GM12878 (cell line): ENCODE data around the gene TRPC1. TPM values are rescaled to one million over a fixed set of nuclear protein-coding genes. Genes with fewer than 3 reads are reported as not detected.

Experiments
- ATAC-seq: fragments of 200-7000 bp; cut with Tn5 transposase; 3 replicates; pipeline ENCODE4 v1.9.1; 2020; ENCODE audit warnings: mild to moderate bottlenecking, moderate library complexity
- BruUV-seq: library from RNA; stranded (reverse); fragments of 400-500 nt; replicated peaks from 2 replicates; lab custom pipeline; 2021; lab: Mats Ljungman, UMichigan
- CTCF ChIA-PET: fragments of 300-600 bp; sonication (Branson Sonifier 250); formaldehyde crosslinking; extraction: SDS; loops from one replicate; lab custom pipeline; 2021; ENCODE audit warnings: inconsistent platforms; lab: Yijun Ruan, JAX
- POLR2A ChIA-PET: fragments of 350-600 bp; formaldehyde crosslinking; extraction: SDS; loops from one replicate; lab custom pipeline; 2021; ENCODE audit warnings: inconsistent platforms; lab: Charles Lee
- RAD21 ChIA-PET: fragments of 300-600 bp; sonication (Branson Sonifier 250); formaldehyde crosslinking; loops from one replicate; lab custom pipeline; 2023; ENCODE audit warnings: antibody characterized with exemption; ENCODE audit not compliant: unreplicated experiment; lab: Charles Lee
- SMC1A ChIA-PET: fragments of 300-600 bp; sonication (Branson Sonifier 250); formaldehyde crosslinking; loops from one replicate; lab custom pipeline; 2023; ENCODE audit not compliant: unreplicated experiment, uncharacterized antibody; lab: Charles Lee
- DNase-seq: peaks from one replicate; pipeline ENCODE4 v3.0.0-alpha.2; 2011; ENCODE audit warnings: low read depth, low spot score
- FAIRE-seq: peaks from 3 replicates; lab custom pipeline; 2011; peaks lifted over from hg19 to GRCh38; lab: Jason Lieb, UNC
- H2AFZ ChIP-seq: 2 replicates; pipeline ENCODE4 v1.6.0; 2011; ENCODE audit warnings: low read depth, low read length, control low read depth; ENCODE audit not compliant: control insufficient read depth
- H3K27ac ChIP-seq: 2 replicates; pipeline ENCODE4 v1.5.1; 2011; ENCODE audit warnings: control low read depth; ENCODE audit not compliant: control insufficient read depth, insufficient read depth
- H3K27me3 ChIP-seq, 2 experiments: replicated peaks in 1 of 2; 2 replicates each; pipeline versions ENCODE4 v1.6.0 to v1.6.1; 2011; ENCODE audit warnings: low read length in 1 of 2; ENCODE audit not compliant: control insufficient read depth in 2 of 2, insufficient read depth in 2 of 2
- H3K36me3 ChIP-seq, 2 experiments: 2 replicates each; pipeline ENCODE4 v1.5.1; 2011; ENCODE audit warnings: low read length in 1 of 2; ENCODE audit not compliant: control insufficient read depth in 2 of 2, insufficient read depth in 2 of 2
- H3K4me1 ChIP-seq: 2 replicates; pipeline ENCODE4 v1.6.1; 2011; ENCODE audit warnings: mild to moderate bottlenecking, low read length, moderate library complexity, mixed read lengths; ENCODE audit not compliant: control insufficient read depth, insufficient read depth
- H3K4me2 ChIP-seq: 2 replicates; pipeline ENCODE4 v1.6.0; 2011; ENCODE audit warnings: control low read depth; ENCODE audit not compliant: control insufficient read depth, insufficient read depth
- H3K4me3 ChIP-seq: fragments of 200-600 bp; sonication (generic); 2 replicates; pipeline ENCODE4 v1.5.1; 2016
- H3K79me2 ChIP-seq: 2 replicates; pipeline ENCODE4 v1.6.0; 2011; ENCODE audit warnings: low read length; ENCODE audit not compliant: control insufficient read depth, insufficient read depth
- H3K9ac ChIP-seq: 2 replicates; pipeline ENCODE4 v1.8.0; 2011; ENCODE audit warnings: low read length, control low read depth, mixed read lengths; ENCODE audit not compliant: control insufficient read depth, insufficient read depth
- H3K9me3 ChIP-seq: replicated peaks from 3 replicates; pipeline ENCODE4 v1.5.1; 2011; ENCODE audit warnings: mild to moderate bottlenecking, low read length; ENCODE audit not compliant: control insufficient read depth, insufficient read depth
- H4K20me1 ChIP-seq: 2 replicates; pipeline ENCODE4 v1.6.0; 2011; ENCODE audit not compliant: control insufficient read depth, insufficient read depth
- CHD4 ChIP-seq: fragments of 200-600 bp; sonication (generic); IDR thresholded peaks from 2 replicates; pipeline ENCODE4 v1.6.1; 2016; ENCODE audit warnings: mild to moderate bottlenecking
- EGR1 ChIP-seq, 2 experiments: IDR thresholded peaks; 1 replicate in 1 of 2; 2 replicates in 1 of 2; pipeline ENCODE4 v1.6.1; 2011 to 2012; ENCODE audit warnings: low read depth in 2 of 2, low read length in 2 of 2, borderline replicate concordance in 1 of 2, mild to moderate bottlenecking in 1 of 2, moderate library complexity in 1 of 2
- GATAD2B ChIP-seq: fragments of 450-650 bp; conservative IDR thresholded peaks from 2 replicates; pipeline ENCODE4 v1.6.1; 2017; ENCODE audit warnings: low read depth, mild to moderate bottlenecking, moderate library complexity
- NBN ChIP-seq: fragments of 450-650 bp; IDR thresholded peaks from 2 replicates; pipeline ENCODE4 v1.6.1; 2016
- NRF1 ChIP-seq: conservative IDR thresholded peaks from 2 replicates; pipeline ENCODE4 v1.6.1; 2011; ENCODE audit warnings: mild to moderate bottlenecking, low read depth, low read length, improper control_type of control experiment
- ZNF207 ChIP-seq: fragments of 450-650 bp; IDR thresholded peaks from 2 replicates; pipeline ENCODE4 v1.6.1; 2014; ENCODE audit warnings: antibody characterized with exemption, mild to moderate bottlenecking, borderline replicate concordance
- WGBS: methylation state at CpG from one replicate; pipeline ENCODE4 v1.1.6; 2016; ENCODE audit warnings: low lambda C conversion rate; ENCODE audit not compliant: insufficient replicate concordance, insufficient coverage; ENCODE audit errors: missing lambda C conversion rate; 5-methylcytosine and 5-hydroxymethylcytosine counted together
- in situ Hi-C: fragments of 300-500 bp; cut with MboI; formaldehyde crosslinking; loops from 9 replicates; pipeline ENCODE4 v1.14.3; 2018; ENCODE audit warnings: mixed read lengths
- intact Hi-C: fragments of 100-400 bp; cut with micrococcal nuclease; formaldehyde crosslinking; loops from one replicate; pipeline ENCODE4 v1.14.2; 2022; ENCODE audit not compliant: unreplicated experiment
- polyA plus RNA-seq, 11 experiments: library from polyadenylated mRNA; depleted of rRNA in 4 of 11; unstranded in 6 of 11; stranded (reverse) in 5 of 11; fragments of >200 nt; fragmentation: Nextera tagmentation in 4 of 11; fragmentation: Illumina TruSeq in 1 of 11; extraction: Ambion mirVana in 4 of 11; extraction: Trizol in 1 of 11; gene quantifications; 1 replicate in 1 of 11; 2 replicates in 10 of 11; pipeline versions ENCODE4 v1.2.1 to v1.2.3, GENCODE V29; 2011 to 2016; ENCODE audit warnings: inconsistent platforms in 2 of 11, missing spikeins in 2 of 11, low read depth in 1 of 11
- total RNA-seq, 4 experiments: library from RNA; depleted of rRNA in 3 of 4; stranded (reverse); fragments of >200 nt in 3 of 4; fragmentation: Illumina TruSeq in 1 of 4; extraction: Trizol in 1 of 4; gene quantifications; 2 replicates each; pipeline versions ENCODE4 v1.2.1 to v1.2.3, GENCODE V29; 2013 to 2021
- TF ChIP-seq, protein P1 (sequence below): fragments of 150-350 bp; IDR thresholded peaks from 2 replicates; pipeline ENCODE4 v1.6.1; 2016; ENCODE audit warnings: low read depth, low read length

The TRPC1 gene
- total and polyA plus RNA-seq, 10 of the 15 experiments (the other 5 are each of a cell fraction or from before 2014, with no cell fraction given) = 0.05 to 2.9 (median 0.17) TPM

- ChIA-PET RAD21 (interaction anchor here (1.6 kb wide), 1 partner anchor 18 kb away, joined by 4 read pairs; no protein-coding TSS in a partner anchor), POLR2A (interaction anchor here (0.6 kb wide), 1 partner anchor 33 kb away, joined by 5 read pairs; no protein-coding TSS in a partner anchor), CTCF (interaction anchor here (0.7 to 2.5 kb wide), 4 partner anchors 14 to 144 kb away, joined by 3 to 8 read pairs (median 4); no protein-coding TSS in a partner anchor), SMC1A (interaction anchor here (0.7 to 2.1 kb wide), 5 partner anchors 12 to 156 kb away, joined by 3 to 7 read pairs (median 5); no protein-coding TSS in a partner anchor)
- no peak overlapping the region for H3K4me2 ChIP-seq
- H3K27ac ChIP-seq = no peak overlapping the region
- FAIRE-seq = no peak
- no peak overlapping the region for H3K4me3 ChIP-seq
- BruUV-seq = no TSS peak
- H3K9me3 ChIP-seq = no peaks in the 10 kb centered on the region
- H3K79me2 ChIP-seq = no peaks in the 10 kb centered on the region
- in situ Hi-C loops = no loop called here
- no peak for TF ChIP-seq EGR1 (IDR thresholded peaks at IDR 0.05; ENCODE audit: borderline replicate concordance in 1 of 2, low read depth in 2 of 2, low read length in 2 of 2)
- TF ChIP-seq GATAD2B = no peak
- TF ChIP-seq ZNF207 = no peak
- no peak for TF ChIP-seq NRF1
- TF ChIP-seq, all 136 proteins: peak for 0
- intact Hi-C loops = no loop called here
- no peak overlapping the region for H2AFZ ChIP-seq
- H3K9ac ChIP-seq = no peak overlapping the region
- no peaks in the 10 kb centered on the region; a peak in 2 of 4 replicates for H3K27me3 ChIP-seq
- 26% methylated on average over 2 of the region's 2 CpGs for WGBS
- H3K36me3 ChIP-seq = no peaks in the 10 kb centered on the region
- no peaks in the 10 kb centered on the region for H4K20me1 ChIP-seq
- no peak for DNase-seq
- H3K4me1 ChIP-seq = no peaks in the 10 kb centered on the region
- ATAC-seq = no peak
Measured at GRCh38 chr3:142846779-142847577, 123.1 kb downstream of the TRPC1 start.

DNA sequence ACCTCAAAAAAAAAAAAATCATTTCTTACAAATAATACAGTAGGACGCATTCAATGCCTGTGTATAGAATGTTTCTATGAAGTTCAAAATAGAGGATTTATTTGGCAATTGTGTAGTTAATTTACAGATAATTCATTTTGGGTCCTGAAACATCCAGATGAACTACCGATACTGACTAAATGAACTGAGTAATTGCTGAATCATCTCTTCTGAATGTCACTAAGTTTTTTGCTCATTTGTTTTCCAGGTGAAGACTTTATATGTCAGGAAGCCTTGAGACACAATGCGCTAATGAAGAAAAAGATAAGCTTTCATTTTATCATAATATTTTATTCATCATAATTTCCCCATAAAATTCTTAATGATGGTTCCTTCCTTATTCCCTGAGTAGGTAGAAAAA, 125.3 kb downstream of the TRPC1 start:
- SMC1A ChIA-PET = interaction anchor here (1.2 kb wide), 1 partner anchor 142 kb away, joined by 4 read pairs; no protein-coding TSS in a partner anchor
- in situ Hi-C loops = no loop called here
- ATAC-seq (no peak), FAIRE-seq (peak; percentile 35), DNase-seq (no peak)
- Histone ChIP-seq H3K4me1 (no peaks in the 10 kb centered on the region), H3K79me2 (no peaks in the 10 kb centered on the region), H3K9ac (no peak overlapping the region), H4K20me1 (no peaks in the 10 kb centered on the region), H3K4me3 (no peak overlapping the region), H2AFZ (no peak overlapping the region), H3K9me3 (no peaks in the 10 kb centered on the region), H3K27ac (no peak overlapping the region), H3K36me3 (no peaks in the 10 kb centered on the region), H3K27me3 (no peaks in the 10 kb centered on the region; a peak in 1 of 4 replicates), H3K4me2 (no peak overlapping the region)
- POLR2A ChIA-PET = no interaction called here
- RAD21 ChIA-PET = no interaction called here
- 74% methylated on average over 3 of the region's 3 CpGs for WGBS
- no TSS peak for BruUV-seq
- CTCF ChIA-PET = interaction anchor here (1.3 to 2.5 kb wide), 2 partner anchors 20 to 156 kb away, joined by 3 to 8 read pairs; no protein-coding TSS in a partner anchor
- intact Hi-C loops = no loop called here
- TF ChIP-seq CHD4 (no peak), NBN (no peak)
- TF ChIP-seq, protein P1, sequence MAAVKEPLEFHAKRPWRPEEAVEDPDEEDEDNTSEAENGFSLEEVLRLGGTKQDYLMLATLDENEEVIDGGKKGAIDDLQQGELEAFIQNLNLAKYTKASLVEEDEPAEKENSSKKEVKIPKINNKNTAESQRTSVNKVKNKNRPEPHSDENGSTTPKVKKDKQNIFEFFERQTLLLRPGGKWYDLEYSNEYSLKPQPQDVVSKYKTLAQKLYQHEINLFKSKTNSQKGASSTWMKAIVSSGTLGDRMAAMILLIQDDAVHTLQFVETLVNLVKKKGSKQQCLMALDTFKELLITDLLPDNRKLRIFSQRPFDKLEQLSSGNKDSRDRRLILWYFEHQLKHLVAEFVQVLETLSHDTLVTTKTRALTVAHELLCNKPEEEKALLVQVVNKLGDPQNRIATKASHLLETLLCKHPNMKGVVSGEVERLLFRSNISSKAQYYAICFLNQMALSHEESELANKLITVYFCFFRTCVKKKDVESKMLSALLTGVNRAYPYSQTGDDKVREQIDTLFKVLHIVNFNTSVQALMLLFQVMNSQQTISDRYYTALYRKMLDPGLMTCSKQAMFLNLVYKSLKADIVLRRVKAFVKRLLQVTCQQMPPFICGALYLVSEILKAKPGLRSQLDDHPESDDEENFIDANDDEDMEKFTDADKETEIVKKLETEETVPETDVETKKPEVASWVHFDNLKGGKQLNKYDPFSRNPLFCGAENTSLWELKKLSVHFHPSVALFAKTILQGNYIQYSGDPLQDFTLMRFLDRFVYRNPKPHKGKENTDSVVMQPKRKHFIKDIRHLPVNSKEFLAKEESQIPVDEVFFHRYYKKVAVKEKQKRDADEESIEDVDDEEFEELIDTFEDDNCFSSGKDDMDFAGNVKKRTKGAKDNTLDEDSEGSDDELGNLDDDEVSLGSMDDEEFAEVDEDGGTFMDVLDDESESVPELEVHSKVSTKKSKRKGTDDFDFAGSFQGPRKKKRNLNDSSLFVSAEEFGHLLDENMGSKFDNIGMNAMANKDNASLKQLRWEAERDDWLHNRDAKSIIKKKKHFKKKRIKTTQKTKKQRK = no peak
